ENCODE measurements around the gene FXYD2. TPM values are rescaled to one million over a fixed set of nuclear protein-coding genes. Genes with fewer than 3 reads are reported as not detected.

FXYD2 gene
- total and polyA plus RNA-seq, 2 of the 4 experiments (the other 2 are of a cell fraction): 0.09 TPM; not detected in 1

GRCh38 chr11:117855912-117856651 is 31.5 kb upstream of the FXYD2 start (continued):
- no peak for TF ChIP-seq CTCF (conservative IDR thresholded peaks at IDR 0.05; ENCODE audit: low read depth, low read length)
- no peak for TF ChIP-seq RAD21 (IDR thresholded peaks at IDR 0.05; ENCODE audit: low read length)
- TF ChIP-seq BHLHE40 (IDR thresholded peaks at IDR 0.05; ENCODE audit: low read depth, low read length): no peak
- TF ChIP-seq NFE2L2 (IDR thresholded peaks at IDR 0.05; ENCODE audit: low read depth, low read length): no peak
- no peak for TF ChIP-seq MAZ (IDR thresholded peaks at IDR 0.05; ENCODE audit: borderline replicate concordance, low read depth, low read length)
- TF ChIP-seq MXI1 (IDR thresholded peaks at IDR 0.05; ENCODE audit: borderline replicate concordance, low read depth, low read length): no peak

Data from IMR-90 (cell line).